Stomach smooth muscle (tissue), 2 donors: ENCODE measurements around the gene IL4I1.
A peak's percentile ranks its signal among the peaks of the same experiment; 100 is the strongest.

Source experiments
- H3K27ac ChIP-seq: one replicate; pipeline ENCODE4 v1.7.0; 2013; ENCODE audit warnings: mild to moderate bottlenecking, low read length, inconsistent platforms
- H3K27me3 ChIP-seq, 2 donors: one replicate each; pipeline ENCODE4 v1.7.0; 2013; ENCODE audit warnings: low read length in 2 of 2; ENCODE audit not compliant: insufficient read depth in 2 of 2, control insufficient read depth in 1 of 2
- H3K36me3 ChIP-seq, 2 donors: one replicate each; pipeline ENCODE4 v1.7.0; 2013; ENCODE audit warnings: low read length in 2 of 2; ENCODE audit not compliant: control insufficient read depth in 2 of 2, insufficient read depth in 2 of 2
- H3K4me1 ChIP-seq: one replicate; pipeline ENCODE4 v1.7.0; 2013; ENCODE audit warnings: low read length; ENCODE audit not compliant: control insufficient read depth, insufficient read depth
- H3K4me3 ChIP-seq, 2 donors: one replicate each; pipeline ENCODE4 v1.7.0; 2013; ENCODE audit warnings: low read length in 2 of 2
- H3K9ac ChIP-seq, 2 donors: one replicate each; pipeline ENCODE4 v1.7.0; 2013; ENCODE audit warnings: low read length in 2 of 2, mild to moderate bottlenecking in 1 of 2
- H3K9me3 ChIP-seq, 2 donors: one replicate each; pipeline ENCODE4 v1.7.0; 2013; ENCODE audit warnings: low read length in 2 of 2; ENCODE audit not compliant: control insufficient read depth in 2 of 2
- donor health status: healthy.
- donor health status: Pancreatic carcinoma.

Gene IL4I1

GRCh38 chr19:49877020-49877878 is 19.4 kb downstream of the IL4I1 start, which contains the start of the genes AKT1S1 and TBC1D17:
AKT1S1 (minus strand) TSS chr19:49877355; CDS start chr19:49873295, 4,060 bp downstream.
TBC1D17 (plus strand) TSS chr19:49877702; CDS start chr19:49877724, 22 bp downstream.
- Histone ChIP-seq H3K9ac (peak within 1 kb of the TSS; percentile 100), H3K4me1 (peaks cover 35% of the 10 kb centered on the region), H3K27ac (peak within 1 kb of the TSS; percentile 100), H3K9me3 (no peaks in the 10 kb centered on the region), H3K4me3 (peak within 1 kb of the TSS; percentile 100), H3K27me3 (no peaks in the 10 kb centered on the region), H3K36me3 (peaks cover 28 to 36% of the 10 kb centered on the region in 2 donors)

GRCh38 chr19:49876422-49877019 is 20.2 kb downstream of the IL4I1 start:
- Histone ChIP-seq H3K9ac (peak overlapping the region; percentile 100), H3K4me3 (peak overlapping the region; percentile 100), H3K27ac (peak overlapping the region; percentile 100), H3K4me1 (peaks cover 35% of the 10 kb centered on the region), H3K27me3 (no peaks in the 10 kb centered on the region), H3K36me3 (peaks cover 21 to 31% of the 10 kb centered on the region in 2 donors), H3K9me3 (no peaks in the 10 kb centered on the region)

GRCh38 chr19:49875857-49876421 is 20.7 kb downstream of the IL4I1 start:
- Histone ChIP-seq H3K27ac (peak overlapping the region; percentile 100), H3K36me3 (peaks cover 15 to 28% of the 10 kb centered on the region in 2 donors), H3K27me3 (no peaks in the 10 kb centered on the region), H3K4me1 (peaks cover 36% of the 10 kb centered on the region), H3K4me3 (peak overlapping the region; percentile 100), H3K9ac (peak overlapping the region; percentile 98 to 100), H3K9me3 (no peaks in the 10 kb centered on the region)

GRCh38 chr19:49875177-49875576 is 21.5 kb downstream of the IL4I1 start:
- H3K27me3 ChIP-seq = no peaks in the 10 kb centered on the region
- H3K9ac ChIP-seq = peak overlapping the region; percentile 98 to 100
- peaks cover 8 to 21% of the 10 kb centered on the region in 2 donors for H3K36me3 ChIP-seq
- H3K27ac ChIP-seq = peak overlapping the region; percentile 100
- H3K4me1 ChIP-seq = peaks cover 41% of the 10 kb centered on the region
- H3K9me3 ChIP-seq = no peaks in the 10 kb centered on the region
- peak overlapping the region; percentile 100 for H3K4me3 ChIP-seq

GRCh38 chr19:49874503-49875157 is 22.1 kb downstream of the IL4I1 start:
- Histone ChIP-seq H3K9me3 (no peaks in the 10 kb centered on the region), H3K27ac (no peak overlapping the region), H3K4me1 (peaks cover 46% of the 10 kb centered on the region), H3K27me3 (no peaks in the 10 kb centered on the region), H3K4me3 (no peak overlapping the region), H3K36me3 (peaks cover 6 to 19% of the 10 kb centered on the region in 2 donors), H3K9ac (no peak overlapping the region)

- H3K4me3 ChIP-seq = no peak overlapping the region
- H3K4me1 ChIP-seq = peaks cover 49% of the 10 kb centered on the region
- H3K27me3 ChIP-seq = no peaks in the 10 kb centered on the region
- H3K9ac ChIP-seq = peak overlapping the region in 1 of 2 donors; percentile 21
- H3K27ac ChIP-seq = no peak overlapping the region
- H3K9me3 ChIP-seq = no peaks in the 10 kb centered on the region
- peaks cover 0 to 13% of the 10 kb centered on the region in 2 donors for H3K36me3 ChIP-seq
Observed at GRCh38 chr19:49873834-49874233, 22.9 kb downstream of the IL4I1 start.

- Histone ChIP-seq H3K36me3 (peaks cover 0 to 13% of the 10 kb centered on the region in 2 donors), H3K4me1 (peaks cover 47% of the 10 kb centered on the region), H3K9me3 (no peaks in the 10 kb centered on the region), H3K27me3 (no peaks in the 10 kb centered on the region), H3K4me3 (no peak overlapping the region), H3K27ac (no peak overlapping the region), H3K9ac (no peak overlapping the region)
Observed at GRCh38 chr19:49873129-49873521, 23.6 kb downstream of the IL4I1 start.

GRCh38 chr19:49872245-49873128 is 24.2 kb downstream of the IL4I1 start:
- no peaks in the 10 kb centered on the region for H3K9me3 ChIP-seq
- H3K9ac ChIP-seq = no peak overlapping the region
- H3K27me3 ChIP-seq = no peaks in the 10 kb centered on the region
- peaks cover 0 to 13% of the 10 kb centered on the region in 2 donors for H3K36me3 ChIP-seq
- peaks cover 50% of the 10 kb centered on the region for H3K4me1 ChIP-seq
- no peak overlapping the region for H3K4me3 ChIP-seq
- H3K27ac ChIP-seq = no peak overlapping the region

- Histone ChIP-seq H3K4me3 (no peak overlapping the region), H3K4me1 (peaks cover 55% of the 10 kb centered on the region), H3K27me3 (no peaks in the 10 kb centered on the region), H3K36me3 (peaks cover 0 to 13% of the 10 kb centered on the region in 2 donors), H3K27ac (no peak overlapping the region), H3K9me3 (no peaks in the 10 kb centered on the region), H3K9ac (no peak overlapping the region)
Observed at GRCh38 chr19:49871349-49871985, 25.2 kb downstream of the IL4I1 start.
